SW 1271 (cell line): ENCODE results near the gene GALNT10.

Experiments used
- DNase-seq, 2 experiments: peaks; one replicate each; lab custom pipeline; 2025; lab: John Stamatoyannopoulos, UW

The GALNT10 gene

DNA sequence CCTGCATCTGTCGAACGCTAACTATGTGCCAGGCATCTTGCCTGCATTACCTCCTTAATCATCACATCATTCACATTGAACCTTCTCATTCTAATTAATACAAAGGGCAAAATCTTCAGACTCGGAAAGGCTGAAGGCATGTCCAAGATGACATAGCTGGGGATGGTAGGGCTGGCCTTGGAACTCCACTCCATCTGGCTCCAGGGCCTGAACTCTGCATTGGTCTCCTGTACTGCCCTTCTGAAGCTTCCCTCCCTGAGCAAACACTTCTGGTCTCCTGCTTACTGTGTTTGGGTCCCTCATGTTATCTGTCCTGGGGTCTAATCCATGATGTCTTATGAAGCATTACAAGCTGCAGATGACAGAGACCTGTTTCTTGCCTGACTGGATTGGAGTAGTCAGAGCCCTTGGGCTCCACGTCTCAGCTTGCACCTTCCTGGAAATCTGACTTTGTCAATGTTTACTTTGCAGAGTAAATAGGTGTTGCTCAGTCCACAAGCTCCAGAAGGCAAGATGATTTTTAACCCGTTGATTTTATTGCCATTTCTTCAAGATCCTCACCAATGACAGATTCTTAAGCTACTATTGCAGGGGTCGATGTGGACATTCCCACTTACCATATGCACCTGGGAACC is 106.1 kb downstream of the GALNT10 start:
- no peak for DNase-seq

DNA sequence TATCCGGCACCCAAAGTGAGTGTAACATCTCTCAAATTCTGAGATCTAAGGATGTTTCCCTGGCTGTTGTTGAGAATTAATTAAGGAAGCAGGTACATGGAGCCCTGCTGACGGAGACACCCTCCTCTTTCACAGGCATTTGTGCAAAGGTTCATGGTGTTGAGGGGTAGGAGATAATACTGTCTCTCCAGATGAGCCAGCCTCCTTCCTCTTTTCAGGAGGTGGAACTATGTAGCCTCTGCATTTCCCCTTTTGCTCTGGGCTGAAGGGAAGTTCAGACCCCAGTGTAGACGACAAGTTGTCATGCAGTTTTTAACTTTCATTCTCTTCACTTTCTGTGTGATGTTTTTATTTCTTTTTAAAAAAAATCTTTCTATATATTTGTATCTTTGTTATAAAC is 107.5 kb downstream of the GALNT10 start:
- DNase-seq = no peak

DNA sequence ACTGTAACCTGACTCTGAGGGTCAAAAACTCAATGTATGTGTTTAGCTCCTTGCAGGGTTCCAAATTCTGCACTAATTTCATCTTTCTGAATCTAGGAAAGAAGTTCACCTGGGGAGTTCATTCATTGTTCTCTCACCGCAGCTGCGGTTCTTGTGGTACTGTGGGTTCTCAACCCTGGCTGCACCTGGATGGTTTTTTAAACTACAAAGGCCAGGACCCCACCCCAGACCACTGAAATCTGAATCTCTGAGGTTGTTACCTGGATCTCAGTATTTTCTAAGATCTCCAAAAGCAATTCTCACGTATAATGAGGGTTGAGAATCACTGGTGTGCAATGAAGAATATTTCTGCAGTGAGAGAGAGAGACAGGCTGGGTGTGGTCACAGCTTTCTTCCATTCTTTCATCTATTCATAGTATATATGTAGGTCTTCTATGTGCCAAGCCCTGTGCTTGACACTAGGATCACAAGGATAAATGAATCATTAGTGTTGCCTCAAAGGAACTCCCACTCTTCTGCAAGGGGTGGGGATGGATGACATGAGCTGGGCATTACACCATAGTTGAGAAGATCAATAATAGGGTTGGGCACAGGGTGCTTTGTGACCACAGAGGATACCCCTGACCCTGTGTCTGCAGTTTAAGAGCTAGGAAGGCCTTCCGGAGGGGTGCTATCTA is 109.8 kb downstream of the GALNT10 start:
- DNase-seq = no peak

DNA sequence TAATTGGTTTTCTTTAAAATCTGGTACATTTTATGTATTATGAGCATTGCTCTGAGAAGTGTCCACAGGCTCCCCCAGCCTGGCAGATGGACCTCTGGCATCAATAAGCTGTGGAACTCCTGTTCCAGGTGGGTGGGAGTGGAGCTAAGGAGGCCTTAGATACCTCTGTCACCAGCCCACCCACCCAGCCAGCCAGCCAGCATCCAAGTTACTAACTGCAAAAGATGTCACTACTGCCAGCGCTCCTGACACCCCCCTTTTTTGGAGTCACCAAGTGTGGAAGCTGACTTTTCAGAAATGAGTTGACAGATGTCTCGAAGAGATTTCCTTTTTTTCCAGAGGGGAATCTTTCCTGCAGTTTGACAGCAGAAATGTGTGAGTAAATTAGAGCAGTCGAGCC is 111.2 kb downstream of the GALNT10 start:
- DNase-seq = no peak

DNA sequence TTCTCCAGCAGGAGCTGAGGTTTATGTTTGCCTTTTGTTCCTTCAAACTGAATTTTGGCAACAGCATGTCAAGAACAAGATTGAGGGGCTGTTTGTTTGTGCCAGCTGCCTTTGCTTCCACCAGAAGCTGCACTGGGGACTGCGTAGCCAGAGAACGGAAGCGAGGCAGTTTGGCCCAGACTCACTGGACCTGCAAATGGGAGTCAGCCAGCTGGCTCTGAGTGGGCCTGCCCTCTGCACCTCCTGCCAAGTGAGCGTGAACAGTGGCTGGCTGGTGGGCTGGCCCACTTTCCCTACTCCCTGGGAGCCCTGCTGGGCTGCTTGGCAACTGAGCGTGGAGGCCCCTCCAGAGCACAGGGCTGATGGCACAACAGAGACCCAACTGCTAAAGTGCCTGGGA is 111.6 kb downstream of the GALNT10 start:
- no peak for DNase-seq

DNA sequence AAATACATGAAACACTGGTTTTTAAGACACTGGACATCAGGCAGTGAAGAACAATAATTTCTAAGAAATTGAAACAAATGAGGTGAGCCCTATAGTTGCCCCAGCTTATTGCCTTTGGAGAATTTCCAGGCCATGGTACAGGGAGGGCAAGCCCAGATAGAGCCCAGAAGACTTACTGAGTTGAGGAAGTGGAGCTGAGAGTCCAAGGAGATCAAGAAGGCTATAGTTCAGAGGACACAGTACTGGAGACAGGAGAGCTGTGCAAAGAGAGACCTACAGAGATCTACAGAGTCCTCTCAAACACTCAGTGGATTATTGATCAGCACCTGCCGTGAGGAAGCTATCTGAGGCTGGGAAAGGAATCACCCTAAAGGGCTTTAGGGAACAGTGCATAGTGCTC is 112.6 kb downstream of the GALNT10 start:
- no peak for DNase-seq

DNA sequence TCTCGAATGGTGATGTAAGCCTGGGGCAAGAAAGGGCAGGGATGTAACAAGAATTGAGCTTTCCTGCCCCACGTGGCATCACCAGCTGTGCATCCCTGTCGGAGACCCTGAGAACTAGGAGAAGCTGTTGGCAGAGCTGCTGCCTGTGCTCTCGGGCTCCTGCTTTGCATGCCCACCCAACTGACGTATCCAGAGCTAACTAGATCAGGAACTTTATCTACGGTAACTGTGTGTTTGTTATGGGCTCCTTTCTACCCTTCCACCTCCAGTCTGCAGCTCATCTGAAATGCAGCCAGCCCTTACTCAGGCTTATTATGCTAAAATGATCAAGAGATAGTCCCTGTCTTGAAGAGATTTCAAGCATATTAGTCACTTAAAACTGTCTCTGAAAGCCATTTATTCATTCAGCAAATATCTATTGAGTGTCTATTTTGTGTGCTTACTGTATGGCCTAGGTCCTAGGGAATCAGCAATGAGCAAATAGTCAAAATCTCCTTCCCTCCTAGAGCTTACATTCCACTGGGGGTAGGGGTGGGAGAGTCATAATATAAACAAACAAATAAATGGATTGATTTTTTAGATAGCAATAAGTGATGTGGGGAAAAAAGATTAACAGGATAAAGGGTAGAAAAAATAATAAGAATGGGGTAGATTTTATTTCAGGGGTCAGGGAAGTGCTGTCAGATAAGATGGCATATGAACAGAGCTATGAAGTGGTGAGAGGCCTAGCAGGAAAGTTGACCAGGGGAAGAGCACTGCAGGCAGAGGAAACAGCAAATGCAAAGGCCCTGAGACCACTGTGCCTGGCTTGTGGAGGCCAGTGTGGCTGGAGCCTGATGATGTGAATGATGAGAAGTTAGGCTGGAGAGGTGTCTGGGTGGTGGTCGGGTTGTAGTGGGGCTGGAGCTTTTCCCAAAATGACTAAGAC is 118.2 kb downstream of the GALNT10 start:
- peak in 1 of 2 experiments; percentile 16 for DNase-seq

DNA sequence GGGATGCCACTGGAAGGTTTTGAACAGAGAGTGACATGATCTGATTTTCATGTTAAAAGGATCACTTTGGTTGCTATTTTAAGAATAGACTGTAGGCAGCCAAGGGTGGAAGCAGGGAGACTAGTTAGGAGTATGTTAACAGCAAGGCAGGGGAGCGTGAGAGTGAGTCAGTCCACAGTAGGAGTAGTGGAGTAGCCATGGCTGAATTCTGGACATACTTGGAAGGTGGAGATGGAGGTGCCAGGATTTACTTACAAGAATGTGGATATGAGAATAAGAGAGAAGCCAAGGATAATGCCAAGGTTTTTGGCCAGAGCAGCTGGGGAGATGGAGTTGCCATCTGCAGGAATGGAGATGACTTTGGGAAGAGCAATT is 118.8 kb downstream of the GALNT10 start:
- no peak for DNase-seq

DNA sequence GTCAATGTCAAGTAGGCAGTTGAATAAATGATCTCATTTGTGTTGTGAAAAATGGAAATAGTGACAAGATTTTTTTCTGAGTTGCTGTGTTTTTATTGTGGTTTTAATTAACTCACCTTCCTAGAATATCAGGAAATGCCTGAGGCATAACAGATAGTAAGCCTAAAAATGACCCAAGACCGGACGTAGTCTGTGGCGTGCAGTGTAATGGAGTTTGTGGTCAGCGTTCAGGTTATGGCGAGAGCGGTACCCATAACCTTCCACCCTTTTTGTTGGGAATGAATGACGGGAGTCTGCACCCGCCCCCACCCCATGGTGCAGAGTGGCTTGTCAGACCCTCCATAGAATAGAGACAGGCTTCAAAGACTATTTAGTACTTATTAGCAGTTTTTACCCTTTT is 119.3 kb downstream of the GALNT10 start:
- no peak for DNase-seq

DNA sequence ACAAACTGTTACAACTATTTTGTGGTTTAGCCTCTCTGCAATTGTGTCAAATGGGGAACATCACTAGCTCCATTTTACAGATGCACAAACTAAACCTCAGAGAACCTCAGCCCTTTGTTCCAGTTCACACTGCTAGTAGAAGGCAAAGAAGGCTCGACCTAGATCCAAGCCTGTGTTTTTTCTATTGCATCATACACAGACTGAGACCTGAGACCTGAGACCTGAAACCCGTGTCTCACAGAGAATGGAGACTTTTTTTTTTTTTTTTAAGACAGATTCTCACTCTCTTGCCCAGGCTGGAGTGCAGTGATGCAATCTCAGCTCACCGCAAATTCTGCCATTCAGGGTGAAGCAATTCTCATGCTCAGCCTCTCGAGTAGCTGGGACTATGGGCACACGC is 120.8 kb downstream of the GALNT10 start:
- DNase-seq = no peak

DNA sequence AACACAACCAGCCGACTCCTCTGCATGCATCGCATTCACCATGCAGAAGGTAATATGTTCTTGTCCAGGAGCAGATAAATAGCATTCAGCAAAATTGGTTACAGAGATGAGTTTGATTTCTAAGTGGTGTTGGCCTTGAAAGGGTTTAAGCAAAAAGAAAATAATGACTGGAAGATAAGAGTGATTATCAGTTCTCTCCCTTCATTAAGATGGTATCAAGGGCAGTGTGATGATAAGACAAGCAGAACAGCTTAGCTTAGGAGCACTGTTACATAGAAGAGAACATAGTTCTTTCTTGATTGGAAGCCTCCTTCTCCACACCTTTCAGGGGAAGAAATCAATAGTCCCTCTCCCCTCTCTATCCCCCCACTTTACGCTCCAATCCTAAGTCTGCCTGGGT is 121.5 kb downstream of the GALNT10 start:
- no peak for DNase-seq

DNA sequence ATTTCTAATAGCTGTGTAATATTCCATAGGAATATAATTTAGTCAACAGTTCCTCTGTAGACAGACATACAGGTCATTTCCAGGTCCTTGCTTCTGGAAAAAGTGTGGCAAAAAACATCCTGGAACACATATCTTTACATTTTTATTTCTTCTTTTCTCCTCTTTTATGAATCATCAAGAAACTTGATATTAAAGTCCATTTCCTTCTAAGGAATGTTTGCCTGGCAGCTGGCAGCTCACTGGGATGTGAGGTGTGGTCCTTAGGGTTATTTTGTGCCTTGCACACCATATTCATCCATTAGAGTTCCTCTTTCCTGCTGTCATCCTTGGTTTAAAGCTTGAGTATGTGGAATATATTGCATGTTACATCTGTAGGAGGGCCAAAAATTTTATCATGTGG is 122.0 kb downstream of the GALNT10 start:
- no peak for DNase-seq

DNA sequence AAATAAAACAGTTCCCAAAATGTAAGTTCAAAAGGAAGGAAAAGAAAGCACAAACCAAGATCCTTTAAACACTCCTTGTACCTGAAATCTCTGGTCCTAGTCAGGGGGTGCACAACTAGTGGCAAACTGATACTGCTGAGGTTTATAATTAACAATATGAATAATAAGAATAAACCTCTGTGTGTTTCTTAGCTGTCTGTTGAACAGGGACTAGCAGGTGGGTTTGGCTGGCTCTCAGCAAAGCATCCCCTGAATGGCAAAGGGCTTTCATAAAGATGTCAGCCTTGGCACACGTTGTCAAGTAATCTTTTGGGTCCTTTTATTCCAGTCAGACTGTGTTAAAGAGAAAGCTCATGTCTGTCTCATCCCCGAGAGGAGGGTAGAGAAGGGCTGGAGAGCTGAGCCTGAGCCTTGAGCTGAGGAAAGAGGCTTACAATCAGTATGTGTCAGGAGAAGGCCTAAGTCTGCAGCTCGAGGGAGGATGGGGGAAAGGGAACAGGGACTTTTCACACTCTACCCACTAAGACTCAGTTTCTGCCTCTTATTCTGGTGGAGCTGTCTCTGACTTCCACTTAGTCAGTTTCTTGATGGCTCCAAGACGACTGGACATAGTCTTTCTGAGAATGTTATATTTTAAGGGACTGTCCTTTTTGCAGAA is 123.0 kb downstream of the GALNT10 start:
- DNase-seq = no peak

DNA sequence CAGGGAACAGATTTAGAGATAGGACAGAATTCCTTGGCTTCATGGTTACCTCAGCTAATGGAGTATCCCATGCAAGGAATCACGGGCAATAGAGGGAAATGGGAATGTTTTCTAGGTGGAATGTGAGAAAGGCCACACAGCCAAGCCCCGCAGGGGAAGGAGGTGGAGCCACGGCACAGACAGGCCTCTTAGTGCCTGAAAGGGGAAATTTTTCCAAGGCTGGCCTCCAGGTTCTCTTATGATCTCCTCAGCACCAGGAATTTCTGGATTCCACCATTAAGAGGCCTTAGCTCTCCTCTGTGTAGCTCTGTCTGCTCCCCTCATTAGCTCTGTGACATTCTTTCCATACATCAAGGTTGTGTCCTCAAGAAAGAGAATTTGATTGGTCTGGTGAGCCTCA is 124.7 kb downstream of the GALNT10 start:
- no peak for DNase-seq

DNA sequence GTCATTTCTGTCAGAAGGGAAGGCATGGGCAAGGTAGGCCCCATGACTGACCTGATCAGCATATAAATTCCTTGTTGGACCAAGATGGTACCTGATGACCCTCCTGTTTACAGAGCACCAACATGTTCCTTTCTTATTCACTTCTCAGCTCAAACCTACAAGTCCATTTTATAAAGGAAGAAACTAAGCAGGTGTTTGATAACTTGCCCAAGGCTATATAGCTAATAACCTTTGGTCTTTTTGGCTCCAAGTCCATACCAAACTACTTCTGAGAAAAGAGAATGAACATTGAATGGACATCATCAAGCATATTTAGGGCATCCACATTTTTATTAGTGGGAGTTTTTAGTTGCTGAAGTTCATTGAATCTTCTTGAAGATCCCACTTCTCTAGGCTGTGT is 125.2 kb downstream of the GALNT10 start:
- DNase-seq = no peak

DNA sequence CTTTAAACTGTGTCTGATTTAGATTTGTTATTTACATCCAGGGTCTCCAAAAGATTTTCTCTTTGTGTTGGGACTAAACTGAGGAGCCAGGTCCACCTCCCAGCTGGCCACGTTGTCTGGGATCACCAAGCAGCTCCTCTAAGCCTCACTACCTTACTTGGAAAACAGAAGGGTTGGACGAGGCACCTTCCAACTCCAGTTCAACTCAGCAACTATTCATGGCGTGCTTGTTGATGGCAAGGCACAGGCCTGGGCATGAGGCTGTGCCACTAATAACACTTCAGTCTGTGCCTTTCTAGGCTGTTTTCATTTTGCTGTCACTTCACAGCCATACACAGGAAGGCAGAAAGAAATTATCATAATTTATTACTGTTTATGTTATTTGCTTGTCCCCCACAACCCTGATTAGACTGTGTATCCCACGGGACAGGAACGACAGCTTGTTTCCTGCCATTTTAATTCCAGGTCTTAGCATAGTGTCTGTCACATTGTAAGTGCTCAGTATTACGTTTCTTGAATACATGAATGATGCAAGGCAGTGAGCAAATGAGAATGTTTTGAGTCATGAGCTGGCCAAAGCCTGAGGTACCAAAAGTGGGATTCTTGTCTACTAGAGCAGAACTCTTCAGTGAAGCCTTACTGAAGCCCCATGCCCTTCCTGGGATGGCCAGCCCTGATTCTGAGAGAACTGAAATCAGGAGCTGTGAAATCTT is 125.8 kb downstream of the GALNT10 start:
- DNase-seq = no peak

DNA sequence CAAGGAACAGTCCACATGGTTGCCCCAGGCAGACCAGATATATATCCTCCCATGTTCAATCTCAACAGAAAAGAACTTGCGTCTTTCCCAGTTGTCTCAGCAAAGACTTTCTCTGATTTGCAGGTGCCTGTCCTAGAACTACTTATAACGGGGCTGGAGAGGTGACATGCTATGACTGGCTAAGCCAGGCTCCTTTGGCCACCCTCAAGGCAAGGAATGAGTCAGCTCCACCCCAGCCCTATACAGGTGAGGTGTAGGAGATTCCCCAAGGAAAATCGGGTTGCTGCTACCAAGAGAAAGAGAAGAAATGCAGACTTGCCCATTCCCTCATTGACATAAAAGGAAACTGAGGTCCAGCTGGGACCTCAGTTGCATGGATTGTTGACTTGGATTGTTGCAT is 127.4 kb downstream of the GALNT10 start:
- no peak for DNase-seq

DNA sequence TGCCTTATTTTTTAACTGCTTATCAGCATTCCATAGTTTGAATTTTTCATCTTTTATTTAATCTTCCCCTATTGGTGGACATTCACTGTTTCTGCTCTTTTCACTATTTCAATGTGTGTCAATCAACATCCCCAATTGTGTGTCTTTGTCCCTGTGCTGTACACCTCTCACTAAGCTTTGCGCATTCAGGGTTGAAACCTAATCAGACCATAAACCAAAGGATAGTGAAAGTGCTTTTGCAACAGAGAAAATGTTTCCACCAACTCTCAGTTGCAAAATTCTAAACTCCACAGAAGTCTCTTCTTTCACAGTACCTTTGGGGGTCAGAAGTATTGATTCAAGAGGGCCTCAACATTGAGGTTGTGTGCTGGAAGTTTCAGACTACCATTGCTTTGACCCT is 128.2 kb downstream of the GALNT10 start:
- no peak for DNase-seq

DNA sequence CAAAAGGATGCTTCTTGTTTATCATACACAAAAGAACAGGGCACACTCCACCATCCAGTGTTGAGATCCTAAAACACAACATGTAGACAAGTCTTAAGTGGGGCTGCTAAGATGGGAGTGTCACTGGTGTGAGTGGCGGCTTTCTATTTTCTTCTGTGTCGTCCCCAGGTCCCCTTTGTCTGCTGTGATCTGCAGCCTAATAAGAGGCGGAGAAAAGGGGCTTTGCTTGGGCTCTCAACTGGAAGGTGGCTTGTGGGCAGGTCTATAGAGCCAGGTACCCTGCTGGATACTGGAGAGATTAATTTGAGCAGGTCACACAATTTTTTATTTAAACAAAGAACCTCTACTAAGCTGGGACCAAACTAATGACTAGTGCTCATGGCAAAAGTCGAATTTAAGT is 129.2 kb downstream of the GALNT10 start:
- DNase-seq = no peak

DNA sequence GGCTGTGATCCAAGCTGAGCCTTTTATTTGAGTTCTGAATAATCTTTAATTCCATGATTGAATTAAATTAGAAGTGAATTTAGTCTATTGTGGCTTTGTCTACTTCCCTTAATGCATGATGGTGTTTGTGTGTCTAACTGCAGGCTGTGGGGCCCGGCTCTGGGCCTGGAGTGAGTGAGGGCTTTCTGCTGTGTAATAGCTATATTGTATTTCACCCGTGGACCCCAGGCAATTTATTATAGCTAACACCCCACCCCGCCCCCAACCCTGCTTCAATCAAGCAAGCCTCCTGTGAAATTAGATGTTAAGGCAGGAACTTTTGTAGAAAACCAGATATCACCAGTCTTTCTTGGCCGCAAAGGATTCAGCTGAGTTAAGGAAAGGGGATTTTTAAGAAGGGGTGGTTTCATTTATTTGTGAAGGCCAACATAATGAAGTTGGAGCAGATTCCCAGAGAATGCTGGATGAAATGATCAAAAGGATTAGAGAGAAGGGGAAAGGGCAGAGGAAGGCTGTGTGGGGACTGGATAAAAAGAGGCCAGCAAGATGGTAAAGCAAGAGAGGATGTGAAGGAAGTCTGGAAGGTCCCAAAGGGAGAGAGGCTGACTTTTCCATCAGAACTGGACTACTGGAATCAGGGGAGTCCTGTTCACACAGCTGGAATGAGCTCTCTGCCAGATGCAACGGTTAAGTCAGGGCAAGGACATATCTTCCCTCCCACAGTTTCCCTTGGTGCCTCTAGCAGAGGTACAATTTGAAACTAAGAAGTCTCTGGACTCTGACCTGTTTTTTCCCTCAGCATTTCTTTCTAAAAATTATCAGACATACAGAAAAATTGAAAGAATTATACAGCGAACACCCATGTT is 129.9 kb downstream of the GALNT10 start:
- no peak for DNase-seq

DNA sequence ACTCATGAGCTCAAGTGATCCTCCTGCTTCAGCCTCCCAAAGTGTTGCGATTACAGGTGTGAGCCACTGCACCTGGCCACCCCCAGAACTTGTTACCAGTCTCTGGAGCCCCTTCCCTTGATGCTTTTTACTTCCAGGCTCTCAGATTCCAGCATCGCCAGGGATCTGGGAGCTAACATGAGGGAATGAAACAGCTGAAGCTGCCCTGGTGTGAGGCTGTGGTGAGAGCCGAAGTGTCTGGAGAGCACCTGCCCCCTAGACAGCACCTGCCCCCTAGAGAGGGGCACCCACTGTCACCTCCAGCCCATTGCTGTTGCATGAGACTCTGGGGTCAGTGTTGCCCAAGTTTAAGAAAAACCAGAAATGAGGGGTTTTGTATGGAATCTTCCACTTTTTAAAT is 131.0 kb downstream of the GALNT10 start:
- DNase-seq = no peak
